HG02973 (cell line): ENCODE data around the gene CFAP100.

Experiments used
- ATAC-seq: cut with Tn5 transposase; IDR thresholded peaks from one replicate; pipeline ENCODE4 v1.9.1; 2021; ENCODE audit warnings: moderate library complexity; ENCODE audit not compliant: unreplicated experiment

The CFAP100 gene

DNA sequence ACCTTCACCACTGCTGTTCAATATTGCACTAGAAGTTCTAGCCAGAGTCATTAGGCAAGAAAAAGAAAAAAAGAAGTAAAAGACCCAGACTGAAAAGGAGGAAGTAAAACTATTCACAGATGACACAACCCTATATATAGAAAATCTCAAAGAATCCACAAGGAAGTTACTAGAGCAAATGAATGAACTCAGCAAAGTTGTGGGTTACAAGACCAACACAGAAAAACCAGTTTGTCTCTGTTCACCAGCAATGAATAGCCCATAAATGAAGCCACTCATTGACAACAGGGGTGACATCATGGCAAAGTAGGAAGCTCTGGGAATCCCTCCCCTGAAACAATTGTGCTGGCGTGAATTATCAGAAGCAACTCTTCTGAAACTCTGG is 4.6 kb downstream of the CFAP100 start:
- no peak for ATAC-seq

GRCh38 chr3:126399756-126400155 is 5.0 kb downstream of the CFAP100 start:
- no peak for ATAC-seq

GRCh38 chr3:126401611-126402160 is 7.0 kb downstream of the CFAP100 start:
- ATAC-seq = no peak

DNA sequence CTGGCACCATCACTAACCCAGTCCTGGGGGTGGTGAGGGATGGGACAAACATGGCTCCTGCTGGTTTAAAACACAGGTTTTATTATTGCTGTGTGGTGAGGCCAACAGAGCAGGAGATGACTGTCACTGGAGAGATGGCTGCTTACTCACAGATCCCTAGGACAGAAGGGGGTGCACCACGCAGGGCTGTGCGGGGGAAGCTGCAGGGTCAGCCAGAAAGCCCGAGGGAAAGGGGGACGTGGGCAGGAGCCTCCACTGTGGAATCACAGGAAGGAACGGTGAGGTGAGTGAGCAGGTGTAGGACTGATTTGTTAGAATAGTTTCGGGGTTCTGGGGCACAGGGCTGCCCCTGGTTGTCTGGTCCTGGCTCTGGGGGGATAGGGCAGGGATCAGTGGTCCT is 7.5 kb downstream of the CFAP100 start:
- ATAC-seq = no peak

GRCh38 chr3:126402666-126403302 is 8.1 kb downstream of the CFAP100 start:
- no peak for ATAC-seq

- no peak for ATAC-seq
These were observed 11.9 kb downstream of the CFAP100 start for GRCh38 chr3:126406389-126407296.

DNA sequence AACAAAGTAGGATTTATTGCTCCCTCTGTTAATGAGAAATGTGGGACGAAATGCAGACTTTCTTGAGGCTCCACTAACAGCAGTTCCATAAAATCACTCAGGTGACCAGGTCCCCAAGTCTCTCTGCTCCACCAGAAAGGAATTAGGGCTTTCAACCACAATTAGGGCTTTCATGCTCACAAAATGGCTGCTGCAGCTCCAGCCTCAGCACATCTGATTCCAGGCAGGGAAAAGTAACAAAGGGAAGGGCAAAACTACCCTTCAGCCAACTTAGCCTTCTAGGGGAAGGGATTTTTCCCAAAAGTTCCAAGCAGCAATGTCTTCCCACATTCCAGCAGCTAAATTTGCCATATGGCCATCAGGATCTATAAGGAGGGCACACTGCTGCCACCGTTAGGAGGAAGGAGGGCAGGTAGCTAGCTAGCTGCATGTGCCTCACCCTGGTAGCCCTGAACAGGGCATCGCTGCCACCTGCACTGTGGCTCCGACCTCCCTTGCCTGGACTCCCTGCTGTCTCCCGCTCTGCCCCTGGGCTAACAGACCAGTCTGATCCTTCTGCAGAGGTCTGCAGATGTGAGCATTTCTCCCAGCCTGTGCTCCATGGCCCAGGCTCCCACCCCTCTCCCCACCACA is 12.8 kb downstream of the CFAP100 start:
- no peak for ATAC-seq

DNA sequence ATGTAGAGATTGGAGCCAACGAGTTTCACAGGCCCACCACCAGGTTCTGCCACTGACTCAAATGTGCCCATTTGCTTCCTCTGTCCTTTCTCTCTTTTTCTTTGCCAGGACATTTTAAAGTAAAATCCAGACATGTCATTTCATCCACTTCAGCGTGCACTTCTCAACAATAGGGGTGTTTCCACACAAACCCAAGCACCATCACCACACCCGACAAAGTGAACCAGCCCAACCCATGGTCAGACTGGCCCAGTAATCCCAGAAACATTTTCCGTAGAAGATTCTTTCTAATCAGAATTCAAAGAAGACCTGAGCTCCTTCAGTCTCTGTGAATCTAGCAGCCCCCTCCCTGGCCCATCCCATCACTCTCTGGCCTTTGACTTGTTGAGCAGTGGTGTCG is 13.4 kb downstream of the CFAP100 start:
- ATAC-seq = no peak

DNA sequence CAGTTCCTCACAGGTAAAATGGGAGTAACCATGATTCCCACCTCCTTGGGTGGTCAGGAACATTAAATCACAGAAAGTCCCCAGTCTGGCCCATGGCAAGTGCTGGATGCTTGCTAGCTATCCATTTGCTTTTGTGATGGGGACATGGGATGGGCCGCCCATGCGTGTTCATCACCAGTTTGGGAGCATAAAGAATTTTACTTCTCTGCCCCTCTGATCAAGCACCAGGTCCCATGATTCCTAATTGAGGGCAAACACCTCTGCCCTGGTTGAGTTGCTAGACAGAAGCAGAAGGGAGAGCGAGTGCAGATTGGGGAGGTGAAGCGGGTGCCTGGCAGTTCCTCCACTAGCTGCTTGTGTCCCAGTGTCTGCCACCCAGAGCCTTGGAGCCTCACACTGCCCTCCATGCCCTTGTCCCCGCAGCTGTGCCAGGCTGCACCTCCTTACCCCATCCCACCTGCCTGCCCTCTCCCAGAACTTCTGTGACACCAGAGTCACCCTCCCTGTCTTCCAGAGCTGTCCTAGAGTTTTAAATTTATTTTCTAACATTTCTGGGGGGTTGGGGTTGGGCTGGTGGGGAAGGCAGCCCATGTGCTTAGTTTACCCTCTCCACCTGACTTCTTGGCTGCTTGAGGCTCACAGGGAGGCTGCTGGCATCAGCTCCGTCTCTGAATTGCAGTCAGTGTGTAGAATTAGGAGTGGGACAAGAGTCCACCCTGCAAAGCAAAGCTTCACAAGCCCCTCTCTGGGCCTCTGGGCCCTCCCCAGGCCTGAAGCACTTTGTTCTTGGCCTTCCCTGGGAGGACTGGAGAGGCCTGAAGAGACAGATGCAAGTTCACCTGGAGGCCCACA is 18.4 kb downstream of the CFAP100 start:
- ATAC-seq = no peak

DNA sequence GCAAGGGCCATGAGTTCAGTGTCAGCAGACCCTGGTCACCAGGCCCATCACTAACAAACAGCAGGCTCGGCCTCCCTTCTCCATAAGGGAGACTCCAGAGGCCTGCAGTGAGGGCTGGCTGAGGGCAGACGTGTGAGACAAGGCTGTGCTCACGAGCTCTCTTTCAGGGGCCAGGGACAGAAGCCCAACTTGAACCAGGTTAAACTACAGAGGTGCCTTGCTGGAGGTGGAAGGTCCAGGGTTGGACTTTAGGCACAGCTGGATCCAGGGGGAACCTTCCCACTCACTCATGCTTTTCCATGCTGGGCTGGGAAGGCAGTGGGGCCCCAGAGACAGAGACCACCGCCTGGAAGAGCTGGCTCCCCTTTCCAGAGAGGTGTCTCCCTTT is 19.0 kb downstream of the CFAP100 start:
- no peak for ATAC-seq

DNA sequence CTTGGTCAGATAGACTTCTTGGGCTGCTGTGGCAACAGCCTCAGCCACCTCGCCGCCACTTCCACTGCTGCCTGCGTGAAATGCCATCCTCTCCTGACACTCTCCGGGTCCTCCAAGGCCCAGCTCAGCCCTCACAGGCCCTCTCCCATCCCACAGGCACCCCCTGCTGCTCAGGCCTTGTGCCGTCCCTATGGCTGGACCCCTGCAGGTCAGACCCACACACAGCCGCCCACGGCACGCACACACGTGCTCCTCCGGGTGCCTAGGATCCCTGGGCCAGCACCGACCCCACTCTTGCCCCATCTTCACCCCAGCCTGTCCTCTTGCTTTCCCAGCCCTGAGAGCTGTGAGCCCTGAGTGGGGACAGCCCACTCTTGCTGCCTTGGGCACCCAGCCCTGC is 19.7 kb downstream of the CFAP100 start:
- ATAC-seq = no peak

GRCh38 chr3:126414961-126415660 is 20.4 kb downstream of the CFAP100 start:
- no peak for ATAC-seq

GRCh38 chr3:126415661-126416591 is 21.2 kb downstream of the CFAP100 start:
- no peak for ATAC-seq

- no peak for ATAC-seq
These were observed 22.2 kb downstream of the CFAP100 start for GRCh38 chr3:126416943-126417342.

DNA sequence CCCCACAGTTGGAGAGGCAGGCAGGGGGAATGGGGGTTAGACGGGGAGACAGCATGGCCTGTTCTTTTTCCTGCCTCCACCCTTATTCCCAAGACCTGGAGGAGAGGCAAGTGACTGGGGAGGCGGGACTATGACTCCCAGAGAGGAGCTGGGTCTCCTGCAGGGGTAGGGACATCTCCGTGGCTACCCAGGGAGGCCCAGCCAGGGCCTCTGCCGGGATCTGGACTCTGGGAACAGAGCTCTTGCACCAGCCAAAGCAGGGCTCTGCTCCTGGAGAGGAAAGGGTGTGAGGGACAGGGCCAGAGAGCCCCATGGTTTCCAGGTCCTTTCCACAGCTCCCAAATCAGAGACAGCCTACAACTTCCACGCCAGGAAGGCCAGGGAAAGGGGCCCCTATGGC is 22.8 kb downstream of the CFAP100 start:
- no peak for ATAC-seq

DNA sequence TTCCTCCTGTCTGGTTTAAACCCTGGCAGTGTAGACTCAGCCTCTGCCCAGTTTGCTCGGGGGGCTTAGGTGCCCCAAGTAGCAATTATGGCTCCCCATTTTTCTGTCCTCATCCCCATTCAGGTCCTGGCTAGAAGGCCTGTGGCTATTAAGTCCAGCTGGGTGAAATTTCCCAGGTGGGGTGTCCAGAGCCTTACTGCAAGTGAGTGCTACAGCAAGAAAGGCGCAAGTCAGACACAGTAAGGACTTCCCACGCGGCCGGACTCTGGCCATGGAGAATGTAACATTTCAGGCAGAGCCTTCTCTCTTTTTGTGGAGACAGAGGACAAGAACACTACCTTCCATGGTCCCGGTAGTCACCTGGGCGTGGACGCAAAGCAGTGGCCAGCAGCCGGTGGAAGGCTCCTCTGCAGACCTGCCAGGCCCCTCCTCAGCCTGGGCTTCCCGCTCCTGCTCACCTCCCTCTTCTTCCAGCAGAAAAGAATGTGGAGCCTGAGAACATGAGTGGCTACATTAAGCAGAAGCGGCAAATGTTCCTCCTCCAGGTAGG is 23.3 kb downstream of the CFAP100 start:
- no peak for ATAC-seq

- ATAC-seq = no peak
These were observed 24.0 kb downstream of the CFAP100 start for GRCh38 chr3:126418661-126419131.

- no peak for ATAC-seq
These were observed 24.5 kb downstream of the CFAP100 start for GRCh38 chr3:126419151-126419703.
